ENCODE data around the gene CUEDC1.

CUEDC1 gene

GRCh38 chr17:57991537-57991936 is 36.3 kb upstream of the CUEDC1 start:
- peaks cover 9% of the 10 kb centered on the region for H3K36me3 Mint-ChIP-seq
- no peaks in the 10 kb centered on the region for H3K9me3 Mint-ChIP-seq
- CTCF ChIA-PET = no interaction called here
- H3K27ac Mint-ChIP-seq = no peak overlapping the region
- H3K4me1 Mint-ChIP-seq = peaks cover 51% of the 10 kb centered on the region
- peaks cover 4% of the 10 kb centered on the region for H3K27me3 Mint-ChIP-seq
- H3K4me3 Mint-ChIP-seq = no peak overlapping the region
- DNase-seq = no peak

DNA sequence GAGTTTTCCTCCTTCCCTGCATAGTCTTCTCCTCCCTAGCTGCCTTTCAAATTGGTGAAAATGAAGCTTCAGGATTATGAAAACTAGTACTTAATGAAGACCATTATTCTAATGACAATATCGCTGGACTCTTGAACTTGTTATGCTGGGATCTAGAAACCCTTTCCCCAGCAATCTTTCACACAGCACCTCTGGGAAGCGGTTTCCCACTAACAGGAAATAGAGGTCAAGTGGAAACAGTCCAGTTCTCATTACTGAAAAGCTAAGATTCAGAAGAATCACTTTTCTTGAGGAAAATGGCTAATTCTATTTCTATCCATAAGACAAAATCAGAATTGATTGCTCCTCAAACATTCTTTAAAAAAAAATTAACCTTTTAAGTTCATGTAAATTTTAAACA is 34.8 kb upstream of the CUEDC1 start:
- no peak for DNase-seq
- peaks cover 17% of the 10 kb centered on the region for H3K36me3 Mint-ChIP-seq
- peaks cover 4% of the 10 kb centered on the region for H3K27me3 Mint-ChIP-seq
- H3K27ac Mint-ChIP-seq = peak overlapping the region; percentile 56
- H3K4me3 Mint-ChIP-seq = peak overlapping the region; percentile 92
- peaks cover 57% of the 10 kb centered on the region for H3K4me1 Mint-ChIP-seq
- CTCF ChIA-PET = interaction anchor here (1.0 to 3.0 kb wide), 5 partner anchors 10 to 156 kb away, joined by 3 to 22 read pairs (median 4); no protein-coding TSS in a partner anchor
- no peaks in the 10 kb centered on the region for H3K9me3 Mint-ChIP-seq

DNA sequence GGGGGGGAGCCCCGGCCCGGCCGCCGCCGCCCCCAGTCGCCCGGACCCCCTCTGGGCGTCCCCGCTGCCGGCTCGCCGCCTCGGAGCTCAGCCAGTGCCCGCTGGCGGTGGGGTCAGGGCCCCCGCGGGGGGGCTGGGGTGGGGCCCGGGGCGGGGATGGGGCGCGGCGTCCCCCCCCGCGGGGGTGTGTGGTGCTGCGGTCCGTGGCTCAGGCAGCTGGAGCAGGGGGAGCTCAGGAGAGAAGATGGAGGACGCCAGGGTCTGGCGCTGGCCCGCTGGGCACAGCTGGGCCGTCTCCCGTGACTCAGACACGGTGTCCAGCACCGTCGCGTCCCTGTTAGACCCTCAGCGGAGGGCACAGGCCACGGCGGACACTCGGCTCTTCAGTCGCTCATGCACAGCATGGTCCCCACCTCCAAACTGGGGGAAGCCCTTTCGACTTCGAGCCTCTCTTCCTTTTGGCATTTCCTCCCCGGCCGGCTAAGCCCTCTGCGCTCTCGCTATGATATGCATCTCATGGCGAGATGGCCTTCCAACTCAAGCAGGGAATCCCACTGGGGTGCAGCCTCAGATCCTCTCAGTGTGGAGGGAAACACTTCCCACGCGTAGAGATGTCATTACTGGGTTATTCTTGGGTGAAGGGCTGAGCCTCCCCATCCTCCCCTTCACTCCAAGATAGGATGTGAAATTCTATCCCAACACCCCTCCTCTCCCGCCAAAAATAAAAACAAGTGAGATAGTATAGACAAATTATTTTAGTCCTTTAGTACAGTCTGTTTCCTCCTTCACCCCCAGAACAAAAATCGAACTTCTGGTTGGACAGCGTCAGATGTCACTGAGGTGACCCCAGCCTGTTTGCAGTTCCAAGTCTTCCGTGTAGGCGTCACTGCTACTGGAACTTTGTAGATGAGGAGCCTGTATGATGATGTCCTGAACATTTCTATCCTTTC is 33.4 kb upstream of the CUEDC1 start:
- Mint-ChIP-seq H3K36me3 (peaks cover 29% of the 10 kb centered on the region), H3K9me3 (no peaks in the 10 kb centered on the region), H3K27ac (peak overlapping the region; percentile 95), H3K4me1 (peaks cover 58% of the 10 kb centered on the region), H3K27me3 (peaks cover 4% of the 10 kb centered on the region), H3K4me3 (peak overlapping the region; percentile 92)
- CTCF ChIA-PET = interaction anchor here (1.7 to 3.0 kb wide), 3 partner anchors 11 to 155 kb away, joined by 4 to 22 read pairs (median 7); no protein-coding TSS in a partner anchor
- peak; percentile 79 for DNase-seq

DNA sequence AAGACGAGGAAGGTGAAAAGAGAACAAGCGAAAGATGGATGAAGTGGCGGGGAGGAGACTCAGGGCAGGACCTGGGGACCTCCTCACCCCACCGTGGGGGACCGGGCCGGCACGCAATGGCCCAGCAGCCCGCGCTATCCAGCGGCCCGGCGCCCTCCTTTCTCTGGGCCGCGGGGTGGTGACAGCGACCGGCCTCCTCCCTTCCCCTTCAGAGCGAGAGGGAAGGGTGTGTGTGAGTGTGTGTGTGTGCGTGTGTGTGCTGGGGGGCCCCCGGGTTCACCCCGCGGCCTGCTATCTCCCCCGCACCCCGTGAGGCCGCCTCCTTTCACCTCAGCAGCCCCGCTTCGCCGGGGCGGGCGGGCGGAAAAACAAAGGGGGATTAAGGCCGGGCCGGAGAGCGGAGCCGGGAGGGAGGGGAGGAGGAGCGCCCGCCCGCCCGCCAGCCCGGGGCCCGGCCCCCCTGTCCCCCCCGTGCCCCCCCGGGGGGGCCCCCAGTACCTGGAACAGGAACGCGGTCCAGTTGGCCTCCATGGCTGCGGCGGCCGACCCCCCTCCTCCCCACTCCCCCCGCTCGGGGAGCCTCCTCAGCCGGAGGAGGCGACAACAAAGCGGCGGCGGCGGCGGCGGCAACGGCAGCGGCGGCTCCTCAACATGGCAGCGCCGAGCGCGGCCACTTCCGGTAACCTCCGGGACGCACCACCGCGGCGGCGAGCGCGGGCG is 32.5 kb upstream of the CUEDC1 start, which contains the start of gene VEZF1:
Gene VEZF1, minus strand, starts transcription at position 674 of the 720 bp plus-strand sequence. Its CDS starts 143 bp downstream, at position 531.
- H3K4me1 Mint-ChIP-seq = peaks cover 56% of the 10 kb centered on the region
- H3K4me3 Mint-ChIP-seq = peak within 1 kb of the TSS; percentile 92
- peaks cover 34% of the 10 kb centered on the region for H3K36me3 Mint-ChIP-seq
- peaks cover 4% of the 10 kb centered on the region for H3K27me3 Mint-ChIP-seq
- peak within 1 kb of the TSS; percentile 95 for H3K27ac Mint-ChIP-seq
- no peaks in the 10 kb centered on the region for H3K9me3 Mint-ChIP-seq
- DNase-seq = peak; percentile 86
- CTCF ChIA-PET = interaction anchor here (3.0 to 3.2 kb wide), 2 partner anchors 12 to 95 kb away, joined by 12 to 22 read pairs; no protein-coding TSS in a partner anchor

DNA sequence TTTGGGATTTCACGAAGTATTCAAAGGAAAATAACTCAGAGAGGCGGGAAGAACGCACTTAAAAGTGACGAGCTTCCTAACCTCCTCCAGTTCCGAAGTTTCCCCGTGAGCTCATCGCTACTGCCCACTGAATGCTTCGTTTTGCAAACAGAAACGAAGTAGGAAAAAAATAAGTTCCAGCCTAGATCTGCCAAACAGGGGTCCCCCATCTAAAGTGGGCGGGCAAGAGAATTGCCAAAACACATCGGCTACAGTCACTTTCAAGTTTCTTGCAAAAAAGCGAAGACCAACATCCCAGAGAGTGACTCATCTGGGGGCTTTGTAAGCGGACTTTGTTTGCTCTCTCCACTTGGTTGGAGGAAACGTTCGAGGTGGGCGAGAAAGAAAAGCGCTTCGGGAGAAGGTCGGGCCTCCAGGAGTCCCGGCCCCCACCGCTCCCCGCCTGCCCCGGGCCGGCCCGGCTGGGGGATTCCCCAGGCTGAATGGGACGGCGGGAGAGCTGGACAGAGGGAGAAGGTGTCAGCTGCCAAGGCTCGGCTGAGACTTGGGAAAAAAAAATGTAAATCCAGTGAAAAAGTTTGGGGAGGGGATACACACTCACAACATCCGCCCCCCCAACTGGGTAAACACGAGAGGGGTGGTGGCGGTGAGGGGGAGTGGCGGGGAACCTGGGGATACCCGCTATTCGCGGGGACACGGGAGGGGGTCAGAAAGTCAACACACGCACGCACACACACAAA is 31.8 kb upstream of the CUEDC1 start:
- Mint-ChIP-seq H3K36me3 (peaks cover 41% of the 10 kb centered on the region), H3K4me1 (peaks cover 58% of the 10 kb centered on the region), H3K27ac (peak overlapping the region; percentile 85), H3K27me3 (peaks cover 4% of the 10 kb centered on the region), H3K4me3 (peak overlapping the region; percentile 88), H3K9me3 (no peaks in the 10 kb centered on the region)
- CTCF ChIA-PET = interaction anchor here (0.7 to 3.2 kb wide), 7 partner anchors 10 to 135 kb away, joined by 3 to 15 read pairs (median 4); no protein-coding TSS in a partner anchor
- peak; percentile 58 for DNase-seq

DNA sequence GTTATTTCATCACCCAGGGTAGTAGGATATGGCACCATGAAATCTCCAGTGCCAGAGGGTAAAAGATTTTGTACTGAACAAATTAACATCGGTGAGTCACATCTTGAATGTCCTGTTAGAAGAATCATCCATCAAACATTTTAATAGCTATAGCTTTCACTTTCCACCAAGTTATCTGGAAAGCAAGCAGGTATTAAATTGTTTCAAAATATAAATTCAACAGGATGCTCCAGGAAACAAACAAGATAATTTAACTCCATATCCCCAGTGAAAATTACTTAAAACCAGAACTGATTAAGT is 30.4 kb upstream of the CUEDC1 start:
- Mint-ChIP-seq H3K27ac (no peak overlapping the region), H3K4me1 (peaks cover 61% of the 10 kb centered on the region), H3K36me3 (peaks cover 47% of the 10 kb centered on the region), H3K4me3 (peak overlapping the region; percentile 28), H3K27me3 (peaks cover 4% of the 10 kb centered on the region), H3K9me3 (no peaks in the 10 kb centered on the region)
- CTCF ChIA-PET = interaction anchor here (1.0 to 3.2 kb wide), 5 partner anchors 11 to 126 kb away, joined by 3 to 15 read pairs (median 6); no protein-coding TSS in a partner anchor
- DNase-seq = no peak

- CTCF ChIA-PET = interaction anchor here (0.6 to 3.2 kb wide), 4 partner anchors 14 to 126 kb away, joined by 3 to 15 read pairs (median 9); no protein-coding TSS in a partner anchor
- Mint-ChIP-seq H3K27ac (no peak overlapping the region), H3K9me3 (no peaks in the 10 kb centered on the region), H3K27me3 (peaks cover 4% of the 10 kb centered on the region), H3K4me1 (peaks cover 63% of the 10 kb centered on the region), H3K4me3 (peak overlapping the region; percentile 28), H3K36me3 (peaks cover 52% of the 10 kb centered on the region)
- no peak for DNase-seq
Observed at GRCh38 chr17:57984936-57985674, 29.9 kb upstream of the CUEDC1 start.

- Mint-ChIP-seq H3K9me3 (no peaks in the 10 kb centered on the region), H3K27me3 (peaks cover 4% of the 10 kb centered on the region), H3K4me1 (peaks cover 57% of the 10 kb centered on the region), H3K4me3 (no peak overlapping the region), H3K27ac (no peak overlapping the region), H3K36me3 (peaks cover 54% of the 10 kb centered on the region)
- CTCF ChIA-PET = interaction anchor here (0.6 to 3.2 kb wide), 3 partner anchors 15 to 92 kb away, joined by 3 to 15 read pairs (median 12); no protein-coding TSS in a partner anchor
- no peak for DNase-seq
Observed at GRCh38 chr17:57984261-57984890, 29.2 kb upstream of the CUEDC1 start.

DNA sequence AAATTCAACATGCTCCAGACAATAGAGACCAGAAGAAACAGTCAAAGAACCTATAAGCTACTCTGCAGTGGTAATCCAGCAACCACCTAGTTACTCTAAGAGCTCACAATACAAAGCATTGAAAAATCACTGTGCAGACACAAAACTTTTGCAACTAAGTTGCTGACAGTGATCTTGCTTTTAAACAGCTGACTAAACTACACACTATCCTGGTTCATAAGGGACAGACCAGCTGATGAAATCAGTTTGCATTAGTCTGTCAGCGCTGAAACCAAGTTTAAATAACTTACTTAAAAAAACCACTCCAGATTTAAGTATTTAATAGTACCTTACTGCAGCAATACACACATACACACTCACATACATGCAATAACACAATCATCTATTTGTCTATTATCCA is 28.2 kb upstream of the CUEDC1 start:
- CTCF ChIA-PET = interaction anchor here (0.9 to 2.2 kb wide), 2 partner anchors 16 to 124 kb away, joined by 4 to 5 read pairs; no protein-coding TSS in a partner anchor
- no peak for DNase-seq
- H3K4me3 Mint-ChIP-seq = no peak overlapping the region
- no peaks in the 10 kb centered on the region for H3K9me3 Mint-ChIP-seq
- H3K27ac Mint-ChIP-seq = no peak overlapping the region
- H3K27me3 Mint-ChIP-seq = peaks cover under 1% of the 10 kb centered on the region
- peaks cover 53% of the 10 kb centered on the region for H3K36me3 Mint-ChIP-seq
- peaks cover 49% of the 10 kb centered on the region for H3K4me1 Mint-ChIP-seq

DNA sequence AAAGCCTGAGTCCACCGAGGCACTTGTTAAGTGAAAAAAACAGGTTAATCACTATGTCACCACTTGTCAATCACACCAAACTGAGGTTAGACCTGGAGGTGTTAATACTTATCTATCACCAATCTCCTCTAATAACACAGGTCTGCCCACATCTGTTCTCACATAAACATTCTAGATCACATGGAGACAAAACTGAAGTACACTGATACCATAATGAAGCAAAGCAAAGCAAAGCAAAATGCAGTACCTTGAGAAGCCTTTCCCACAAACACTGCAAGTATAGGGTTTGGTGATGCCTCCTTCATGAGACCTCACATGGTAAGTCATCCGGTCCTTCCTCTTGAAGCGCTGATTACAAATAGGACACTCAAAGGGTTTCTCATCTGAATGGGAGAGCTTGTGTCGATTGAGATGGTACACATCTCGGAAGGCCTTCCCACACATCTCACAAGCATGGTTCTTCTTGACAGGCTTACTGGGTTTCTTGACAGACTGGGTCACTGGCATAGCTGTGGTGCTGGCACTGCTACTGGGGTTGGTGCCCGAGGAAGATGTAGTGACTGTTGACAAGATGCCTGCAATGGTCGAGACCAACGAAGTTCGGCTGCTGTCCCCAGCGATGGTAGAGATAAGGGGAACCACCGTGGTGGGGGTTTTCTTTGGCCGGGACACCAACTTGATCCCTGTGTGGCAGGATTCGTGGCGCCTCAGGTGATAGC is 27.4 kb upstream of the CUEDC1 start:
- CTCF ChIA-PET = interaction anchor here (0.9 to 2.2 kb wide), 2 partner anchors 17 to 123 kb away, joined by 4 to 5 read pairs; no protein-coding TSS in a partner anchor
- no peak overlapping the region for H3K27ac Mint-ChIP-seq

DNA sequence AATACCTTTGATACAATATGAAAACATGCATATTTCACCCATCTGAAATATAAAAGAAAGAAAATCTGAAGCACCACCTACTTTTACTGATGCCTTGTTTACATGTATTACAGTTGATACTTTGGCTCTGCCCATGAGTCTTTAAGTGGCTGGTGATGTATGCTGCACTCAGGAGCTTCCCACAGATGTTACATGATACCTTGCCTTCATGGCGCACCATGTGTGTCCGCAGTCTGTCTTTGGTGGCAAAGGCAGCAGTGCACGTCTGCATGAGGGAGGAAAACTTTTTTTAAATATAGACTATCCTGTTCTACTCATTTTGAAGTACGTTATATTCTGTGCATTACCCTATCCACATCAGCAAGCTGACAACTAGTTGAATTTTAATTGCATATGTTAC is 25.3 kb upstream of the CUEDC1 start:
- no peak for DNase-seq
- CTCF ChIA-PET = no interaction called here
- Mint-ChIP-seq H3K4me3 (no peak overlapping the region), H3K9me3 (no peaks in the 10 kb centered on the region), H3K36me3 (peaks cover 67% of the 10 kb centered on the region), H3K4me1 (peaks cover 35% of the 10 kb centered on the region), H3K27me3 (no peaks in the 10 kb centered on the region), H3K27ac (no peak overlapping the region)

More for the DNA sequence above, 27.4 kb upstream of the CUEDC1 start:
- H3K9me3 Mint-ChIP-seq = no peaks in the 10 kb centered on the region
- H3K4me3 Mint-ChIP-seq = no peak overlapping the region
- no peaks in the 10 kb centered on the region for H3K27me3 Mint-ChIP-seq
- H3K4me1 Mint-ChIP-seq = peaks cover 49% of the 10 kb centered on the region
- peaks cover 60% of the 10 kb centered on the region for H3K36me3 Mint-ChIP-seq
- DNase-seq = no peak

GRCh38 chr17:57979076-57979475 is 23.9 kb upstream of the CUEDC1 start:
- peaks cover 21% of the 10 kb centered on the region for H3K4me1 Mint-ChIP-seq
- no peaks in the 10 kb centered on the region for H3K9me3 Mint-ChIP-seq
- no peak for DNase-seq
- CTCF ChIA-PET = interaction anchor here (0.9 kb wide), 1 partner anchor 16 kb away, joined by 3 read pairs; no protein-coding TSS in a partner anchor
- no peaks in the 10 kb centered on the region for H3K27me3 Mint-ChIP-seq
- H3K36me3 Mint-ChIP-seq = peaks cover 70% of the 10 kb centered on the region
- no peak overlapping the region for H3K27ac Mint-ChIP-seq
- no peak overlapping the region for H3K4me3 Mint-ChIP-seq

Measured in activated naive CD4-positive, alpha-beta T cell treated with anti-CD3 and anti-CD28 coated beads, Interleukin-2, amount 10 ng/mL, durations not matched to agents 7 days and 5 days (primary cell).